Measurements from ENCODE around the gene GABRG3. TPM values are rescaled to one million over a fixed set of nuclear protein-coding genes. Genes with fewer than 3 reads are reported as not detected.

Gene GABRG3
- polyA plus RNA-seq, 1 experiment, result not detected

DNA sequence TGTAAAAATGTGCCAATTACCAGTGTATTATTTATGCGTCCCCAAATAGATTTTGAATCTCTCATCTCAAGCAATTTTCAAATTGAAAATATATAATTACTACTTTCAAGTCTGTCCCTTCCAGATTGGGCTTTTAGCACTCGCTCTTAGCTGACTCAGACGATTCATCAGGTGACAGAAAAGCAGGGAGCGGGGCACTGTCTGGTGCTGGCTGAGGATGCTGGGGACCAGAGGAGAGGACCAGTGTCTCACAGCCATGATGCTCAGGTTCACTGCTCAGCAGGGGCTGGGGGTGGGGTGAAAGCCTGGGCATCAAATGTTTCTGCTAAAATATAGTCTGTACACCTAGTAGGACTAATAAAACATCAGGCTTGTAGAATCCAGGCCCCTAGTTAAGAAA lies 199.9 kb downstream of the GABRG3 start:
- CTCF ChIA-PET, result no interaction called here
- Histone ChIP-seq H3K36me3 (ENCODE audit: control insufficient read depth, insufficient read depth, low read length) (no peaks in the 10 kb centered on the region), H3K27me3 (ENCODE audit: control insufficient read depth, insufficient read depth, low read length) (no peaks in the 10 kb centered on the region), H3K4me3 (ENCODE audit: low read depth, low read length) (no peak overlapping the region)
- TF ChIP-seq, protein P1, sequence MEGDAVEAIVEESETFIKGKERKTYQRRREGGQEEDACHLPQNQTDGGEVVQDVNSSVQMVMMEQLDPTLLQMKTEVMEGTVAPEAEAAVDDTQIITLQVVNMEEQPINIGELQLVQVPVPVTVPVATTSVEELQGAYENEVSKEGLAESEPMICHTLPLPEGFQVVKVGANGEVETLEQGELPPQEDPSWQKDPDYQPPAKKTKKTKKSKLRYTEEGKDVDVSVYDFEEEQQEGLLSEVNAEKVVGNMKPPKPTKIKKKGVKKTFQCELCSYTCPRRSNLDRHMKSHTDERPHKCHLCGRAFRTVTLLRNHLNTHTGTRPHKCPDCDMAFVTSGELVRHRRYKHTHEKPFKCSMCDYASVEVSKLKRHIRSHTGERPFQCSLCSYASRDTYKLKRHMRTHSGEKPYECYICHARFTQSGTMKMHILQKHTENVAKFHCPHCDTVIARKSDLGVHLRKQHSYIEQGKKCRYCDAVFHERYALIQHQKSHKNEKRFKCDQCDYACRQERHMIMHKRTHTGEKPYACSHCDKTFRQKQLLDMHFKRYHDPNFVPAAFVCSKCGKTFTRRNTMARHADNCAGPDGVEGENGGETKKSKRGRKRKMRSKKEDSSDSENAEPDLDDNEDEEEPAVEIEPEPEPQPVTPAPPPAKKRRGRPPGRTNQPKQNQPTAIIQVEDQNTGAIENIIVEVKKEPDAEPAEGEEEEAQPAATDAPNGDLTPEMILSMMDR (IDR thresholded peaks at IDR 0.05; ENCODE audit: insufficient read depth, low read depth, low read length), result no peak
- POLR2A ChIA-PET, result no interaction called here
- DNase-seq (ENCODE audit: low read depth), result no peak

DNA sequence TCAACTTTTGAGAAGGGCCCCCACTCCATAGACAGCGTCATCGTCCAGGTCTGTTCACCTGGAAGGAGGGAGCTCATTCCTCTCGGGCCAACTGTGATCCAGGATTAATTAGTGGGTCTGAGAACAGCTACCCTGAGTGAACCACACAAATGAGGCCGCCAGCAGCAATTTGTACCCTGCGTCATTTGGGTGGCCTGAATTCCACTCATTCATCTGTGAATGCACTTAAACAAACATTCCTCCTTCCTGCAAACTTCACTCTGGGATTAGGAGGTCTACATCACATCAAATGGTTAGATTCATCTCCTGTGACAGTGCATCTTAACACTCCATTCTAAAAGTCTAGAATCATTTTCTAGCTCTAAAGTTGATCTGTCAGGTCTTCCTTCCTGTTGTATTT lies 201.8 kb downstream of the GABRG3 start:
- no peak for DNase-seq (ENCODE audit: low read depth)
- no peak overlapping the region for H3K4me3 ChIP-seq (ENCODE audit: low read depth, low read length)
- CTCF ChIA-PET, result no interaction called here
- H3K27me3 ChIP-seq (ENCODE audit: control insufficient read depth, insufficient read depth, low read length), result no peaks in the 10 kb centered on the region
- H3K36me3 ChIP-seq (ENCODE audit: control insufficient read depth, insufficient read depth, low read length), result no peaks in the 10 kb centered on the region
- POLR2A ChIA-PET, result no interaction called here
- TF ChIP-seq, protein P1 (IDR thresholded peaks at IDR 0.05; ENCODE audit: insufficient read depth, low read depth, low read length), result no peak

DNA sequence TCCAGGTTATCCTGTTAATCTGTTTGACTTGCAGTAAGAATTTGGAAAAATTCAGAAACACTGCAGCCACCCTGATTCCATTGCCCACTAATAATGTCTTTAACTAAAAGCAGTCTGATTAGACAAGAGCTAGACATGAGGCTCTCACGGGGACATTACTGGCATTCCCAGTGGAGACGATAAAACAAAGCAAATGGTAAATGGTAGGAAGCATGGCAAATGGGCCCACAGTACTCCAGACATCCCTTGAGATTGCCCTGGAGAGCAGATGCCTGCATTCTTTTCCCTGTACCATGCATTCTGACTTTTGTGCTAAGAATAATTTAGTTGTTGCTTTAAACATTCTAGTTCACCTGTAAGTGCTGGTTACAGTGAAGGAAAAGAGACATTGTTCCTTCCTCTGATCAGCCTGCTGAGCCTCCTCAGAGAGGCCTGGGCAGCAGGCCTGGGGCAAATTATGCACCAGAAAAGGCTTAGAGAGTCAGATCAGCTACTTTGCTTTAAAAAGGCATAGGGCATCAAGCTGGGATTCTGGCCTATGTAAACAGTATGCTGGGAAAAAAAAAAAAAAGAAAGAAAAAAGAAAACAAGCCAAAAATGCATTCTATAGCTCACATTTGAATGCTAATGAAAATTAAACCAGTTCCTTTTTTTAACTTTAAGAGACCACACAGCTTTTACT lies 204.6 kb downstream of the GABRG3 start:
- POLR2A ChIA-PET, result no interaction called here
- CTCF ChIA-PET, result no interaction called here
- no peak overlapping the region for H3K4me3 ChIP-seq (ENCODE audit: low read depth, low read length)
- no peak for DNase-seq (ENCODE audit: low read depth)
- no peaks in the 10 kb centered on the region for H3K27me3 ChIP-seq (ENCODE audit: control insufficient read depth, insufficient read depth, low read length)
- TF ChIP-seq, protein P1 (IDR thresholded peaks at IDR 0.05; ENCODE audit: insufficient read depth, low read depth, low read length), result no peak
- H3K36me3 ChIP-seq (ENCODE audit: control insufficient read depth, insufficient read depth, low read length), result no peaks in the 10 kb centered on the region

DNA sequence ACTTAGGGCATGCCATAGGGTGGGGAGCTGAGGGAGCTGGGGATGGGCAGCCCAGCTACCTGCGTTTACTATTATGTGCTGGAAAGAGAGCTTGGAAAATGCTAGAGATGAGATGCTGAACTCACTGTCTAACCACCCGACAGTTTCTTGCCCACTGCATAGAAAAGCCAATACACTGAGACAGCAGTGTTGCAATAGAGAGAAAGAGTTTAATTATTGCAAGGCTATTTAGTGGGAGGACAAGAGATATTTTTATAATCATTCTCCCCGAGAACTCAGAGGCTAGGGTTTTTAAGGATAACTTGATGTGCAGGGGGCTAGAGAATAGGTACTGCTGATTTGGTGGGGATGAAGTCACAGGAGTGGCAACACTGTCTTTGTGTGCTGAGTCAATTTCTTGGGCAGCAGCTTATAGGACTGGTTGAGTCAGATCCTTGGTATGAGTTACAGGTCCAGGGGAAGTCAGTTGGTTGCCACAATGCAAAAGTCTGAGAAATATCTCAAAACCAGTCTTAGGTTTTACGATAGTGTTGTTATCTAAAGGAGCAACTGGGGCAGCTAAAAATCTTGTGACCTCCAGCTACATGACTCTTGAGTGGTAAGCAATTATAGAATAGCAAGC lies 205.9 kb downstream of the GABRG3 start:
- CTCF ChIA-PET, result no interaction called here

DNA sequence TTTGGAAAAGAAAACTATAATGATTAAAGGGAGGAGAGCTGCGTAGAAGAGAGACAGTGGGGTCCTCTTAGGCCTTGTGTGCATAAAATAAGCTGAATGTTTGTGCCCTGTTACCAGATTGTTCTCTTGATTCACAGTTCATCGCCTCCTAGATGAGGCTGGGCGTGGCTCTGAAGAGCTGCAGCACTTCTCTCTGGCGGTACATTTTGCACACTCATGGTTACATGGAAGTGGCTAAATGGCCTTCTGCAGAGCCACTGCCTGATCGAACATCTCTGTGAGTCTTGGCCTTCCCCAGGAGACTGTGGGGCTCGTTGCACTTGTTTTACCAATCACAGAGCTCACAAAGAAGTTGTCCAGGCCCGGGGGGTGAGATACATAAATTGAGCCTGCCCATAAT lies 208.8 kb downstream of the GABRG3 start:
- H3K4me3 ChIP-seq (ENCODE audit: low read depth, low read length), result no peak overlapping the region
- no peaks in the 10 kb centered on the region for H3K36me3 ChIP-seq (ENCODE audit: control insufficient read depth, insufficient read depth, low read length)
- ChIA-PET CTCF (no interaction called here), POLR2A (no interaction called here)
- no peak for DNase-seq (ENCODE audit: low read depth)
- H3K27me3 ChIP-seq (ENCODE audit: control insufficient read depth, insufficient read depth, low read length), result no peaks in the 10 kb centered on the region
- TF ChIP-seq, protein P1 (IDR thresholded peaks at IDR 0.05; ENCODE audit: insufficient read depth, low read depth, low read length), result no peak

More for the DNA sequence above, 205.9 kb downstream of the GABRG3 start:
- H3K27me3 ChIP-seq (ENCODE audit: control insufficient read depth, insufficient read depth, low read length), result no peaks in the 10 kb centered on the region
- POLR2A ChIA-PET, result no interaction called here
- DNase-seq (ENCODE audit: low read depth), result no peak
- TF ChIP-seq, protein P1 (IDR thresholded peaks at IDR 0.05; ENCODE audit: insufficient read depth, low read depth, low read length), result no peak
- no peaks in the 10 kb centered on the region for H3K36me3 ChIP-seq (ENCODE audit: control insufficient read depth, insufficient read depth, low read length)
- no peak overlapping the region for H3K4me3 ChIP-seq (ENCODE audit: low read depth, low read length)

Measured in BJ (cell line).